ENCODE results near the gene RARRES2.

DNA sequence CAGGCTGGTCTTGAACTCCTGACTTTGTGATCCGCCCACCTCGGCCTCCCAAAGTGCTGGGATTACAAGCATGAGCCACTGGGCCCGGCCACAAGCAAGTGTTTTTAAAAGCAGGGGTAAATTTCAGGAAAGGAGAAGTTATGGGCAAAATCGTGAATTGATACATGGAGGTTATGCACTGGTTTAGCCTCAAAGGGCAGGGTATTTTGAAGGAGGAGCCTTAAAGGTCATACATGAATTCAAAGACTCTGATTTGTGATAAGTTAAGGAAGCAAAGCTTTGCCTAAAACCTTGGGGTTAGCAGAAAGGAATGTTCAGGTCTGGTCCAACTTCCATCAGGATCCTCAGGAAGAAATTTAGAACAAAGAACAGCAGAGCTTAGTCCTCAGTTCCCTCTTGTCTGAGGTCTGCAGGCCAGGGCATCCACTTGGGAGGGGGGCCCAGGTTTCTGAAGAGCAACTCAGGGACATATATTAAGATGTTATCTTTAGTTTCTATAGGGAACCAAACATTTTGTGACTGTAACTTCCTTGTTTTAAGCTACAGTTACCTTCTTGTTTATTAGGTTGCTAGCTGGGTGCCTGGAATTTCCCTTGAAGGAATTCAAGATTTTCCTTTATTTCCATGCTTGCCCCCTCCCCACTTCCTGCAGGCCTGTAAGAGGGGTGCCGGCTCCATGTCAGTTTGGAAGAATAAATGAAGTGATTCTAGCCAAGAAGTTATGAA lies 24.4 kb upstream of the RARRES2 start:
- TF ChIP-seq, protein P1, sequence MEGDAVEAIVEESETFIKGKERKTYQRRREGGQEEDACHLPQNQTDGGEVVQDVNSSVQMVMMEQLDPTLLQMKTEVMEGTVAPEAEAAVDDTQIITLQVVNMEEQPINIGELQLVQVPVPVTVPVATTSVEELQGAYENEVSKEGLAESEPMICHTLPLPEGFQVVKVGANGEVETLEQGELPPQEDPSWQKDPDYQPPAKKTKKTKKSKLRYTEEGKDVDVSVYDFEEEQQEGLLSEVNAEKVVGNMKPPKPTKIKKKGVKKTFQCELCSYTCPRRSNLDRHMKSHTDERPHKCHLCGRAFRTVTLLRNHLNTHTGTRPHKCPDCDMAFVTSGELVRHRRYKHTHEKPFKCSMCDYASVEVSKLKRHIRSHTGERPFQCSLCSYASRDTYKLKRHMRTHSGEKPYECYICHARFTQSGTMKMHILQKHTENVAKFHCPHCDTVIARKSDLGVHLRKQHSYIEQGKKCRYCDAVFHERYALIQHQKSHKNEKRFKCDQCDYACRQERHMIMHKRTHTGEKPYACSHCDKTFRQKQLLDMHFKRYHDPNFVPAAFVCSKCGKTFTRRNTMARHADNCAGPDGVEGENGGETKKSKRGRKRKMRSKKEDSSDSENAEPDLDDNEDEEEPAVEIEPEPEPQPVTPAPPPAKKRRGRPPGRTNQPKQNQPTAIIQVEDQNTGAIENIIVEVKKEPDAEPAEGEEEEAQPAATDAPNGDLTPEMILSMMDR (IDR thresholded peaks at IDR 0.05; ENCODE audit: insufficient read depth, low read depth, low read length) = no peak
- no peak for TF ChIP-seq EZH2 (IDR thresholded peaks at IDR 0.05; ENCODE audit: insufficient read depth, low read length)
